ENCODE data around the gene SAPCD2. TPM values are rescaled to one million over a fixed set of nuclear protein-coding genes. Genes with fewer than 3 reads are reported as not detected.
A peak's percentile ranks its signal among the peaks of the same experiment; 100 is the strongest.

The SAPCD2 gene
- total RNA-seq, 1 experiment from 2014 or later, result 29.8 TPM

GRCh38 chr9:137017791-137018497 lies 52.4 kb downstream of the SAPCD2 start:
- WGBS (ENCODE audit: extremely low coverage, insufficient read length, low lambda C conversion rate), result no CpG with 5 or more reads among the region's 45 CpGs
- Histone ChIP-seq H4K91ac (ENCODE audit: insufficient read length, low read depth, low read length) (no peak overlapping the region), H3K4ac (ENCODE audit: low read depth, low read length) (no peak overlapping the region), H3K79me1 (ENCODE audit: insufficient read depth, low read depth, low read length, poor library complexity, severe bottlenecking) (no peaks in the 10 kb centered on the region), H3K4me2 (ENCODE audit: insufficient read depth, insufficient read length, low read length) (no peak overlapping the region), H3K18ac (ENCODE audit: insufficient read length, low read depth, low read length) (no peak overlapping the region), H4K20me1 (ENCODE audit: control insufficient read depth, insufficient read depth, insufficient read length) (no peaks in the 10 kb centered on the region), H3K23me2 (ENCODE audit: insufficient read length, low read depth, low read length, poor library complexity, severe bottlenecking) (no peaks in the 10 kb centered on the region), H3K56ac (ENCODE audit: insufficient read length, low read depth, low read length) (no peak overlapping the region), H2BK20ac (ENCODE audit: low read depth, low read length, poor library complexity, severe bottlenecking) (no peak overlapping the region), H4K5ac (ENCODE audit: insufficient read length, low read depth, low read length) (no peak overlapping the region), H2BK5ac (ENCODE audit: insufficient read length, low read length) (no peak overlapping the region), H3K27me3 (ENCODE audit: insufficient read depth, low read length) (no peaks in the 10 kb centered on the region), H4K8ac (replicated peaks; ENCODE audit: insufficient read length, low read depth, low read length) (no peak overlapping the region), H3K23ac (ENCODE audit: insufficient read length, low read depth, low read length) (no peak overlapping the region), H3K27ac (ENCODE audit: insufficient read length, low read depth, low read length) (no peak overlapping the region), H3K14ac (ENCODE audit: insufficient read depth, low read length) (no peak overlapping the region), H2BK15ac (ENCODE audit: low read depth, low read length) (no peak overlapping the region), H3K4me1 (ENCODE audit: insufficient read depth, low read length) (no peaks in the 10 kb centered on the region), H3T11ph (ENCODE audit: low read length) (no peak overlapping the region), H2AFZ (ENCODE audit: low read length) (no peak overlapping the region), H3K9ac (ENCODE audit: extremely low read depth, insufficient read length, low read length) (no peak overlapping the region), H2BK12ac (ENCODE audit: insufficient read length, low read depth, low read length) (no peak overlapping the region), H2AK5ac (ENCODE audit: insufficient read length, low read length) (no peak overlapping the region), H3K9me3 (ENCODE audit: control insufficient read depth, low read depth, low read length) (no peaks in the 10 kb centered on the region), H2BK120ac (ENCODE audit: low read depth, low read length, poor library complexity, severe bottlenecking) (no peak overlapping the region), H3K79me2 (ENCODE audit: insufficient read depth, low read length) (no peaks in the 10 kb centered on the region)
- Mint-ChIP-seq H3K4me3 (no peak overlapping the region), H3K27ac (no peak overlapping the region), H3K36me3 (ENCODE audit: insufficient read depth in 1 of 3, low read depth in 3 of 3) (peaks cover 4 to 13% (median 6%) of the 10 kb centered on the region in 3 experiments; a peak in 4 of 7 replicates), H3K9me3 (no peaks in the 10 kb centered on the region), H3K4me1 (peaks cover 2 to 5% of the 10 kb centered on the region in 2 experiments; a peak in 3 of 4 replicates), H3K27me3 (ENCODE audit: low read depth) (no peaks in the 10 kb centered on the region)
- peak; percentile 61 for DNase-seq
- TF ChIP-seq, protein P1, sequence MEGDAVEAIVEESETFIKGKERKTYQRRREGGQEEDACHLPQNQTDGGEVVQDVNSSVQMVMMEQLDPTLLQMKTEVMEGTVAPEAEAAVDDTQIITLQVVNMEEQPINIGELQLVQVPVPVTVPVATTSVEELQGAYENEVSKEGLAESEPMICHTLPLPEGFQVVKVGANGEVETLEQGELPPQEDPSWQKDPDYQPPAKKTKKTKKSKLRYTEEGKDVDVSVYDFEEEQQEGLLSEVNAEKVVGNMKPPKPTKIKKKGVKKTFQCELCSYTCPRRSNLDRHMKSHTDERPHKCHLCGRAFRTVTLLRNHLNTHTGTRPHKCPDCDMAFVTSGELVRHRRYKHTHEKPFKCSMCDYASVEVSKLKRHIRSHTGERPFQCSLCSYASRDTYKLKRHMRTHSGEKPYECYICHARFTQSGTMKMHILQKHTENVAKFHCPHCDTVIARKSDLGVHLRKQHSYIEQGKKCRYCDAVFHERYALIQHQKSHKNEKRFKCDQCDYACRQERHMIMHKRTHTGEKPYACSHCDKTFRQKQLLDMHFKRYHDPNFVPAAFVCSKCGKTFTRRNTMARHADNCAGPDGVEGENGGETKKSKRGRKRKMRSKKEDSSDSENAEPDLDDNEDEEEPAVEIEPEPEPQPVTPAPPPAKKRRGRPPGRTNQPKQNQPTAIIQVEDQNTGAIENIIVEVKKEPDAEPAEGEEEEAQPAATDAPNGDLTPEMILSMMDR (conservative IDR thresholded peaks at IDR 0.05), result no peak

Data from H9 (cell line).